ENCODE data around the gene SLC8A1. TPM values are rescaled to one million over a fixed set of nuclear protein-coding genes. Genes with fewer than 3 reads are reported as not detected.

Gene SLC8A1
- total and polyA plus RNA-seq, 2 of the 13 experiments (the other 11 are each of a cell fraction or from before 2014, with no cell fraction given) = not detected

DNA sequence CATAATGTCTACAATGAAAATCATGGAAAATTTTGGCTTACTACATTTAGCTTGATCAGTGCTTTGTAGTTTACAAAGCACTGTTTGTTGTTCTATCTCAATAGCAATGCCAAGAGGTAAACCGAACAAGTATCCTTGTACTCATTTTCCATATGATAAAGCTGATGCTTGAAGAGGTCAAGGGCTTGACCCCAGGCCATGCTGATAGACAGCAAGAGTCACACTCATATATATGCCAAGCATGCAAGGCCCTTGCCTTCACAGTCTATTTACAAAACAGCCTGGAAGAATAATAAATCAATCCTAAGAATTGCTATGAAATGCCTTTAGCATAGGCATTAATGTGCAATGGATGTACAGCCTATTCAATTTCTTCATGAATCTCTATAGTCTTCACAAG, 71.8 kb downstream of the SLC8A1 start (continued):
- TF ChIP-seq, protein P1, sequence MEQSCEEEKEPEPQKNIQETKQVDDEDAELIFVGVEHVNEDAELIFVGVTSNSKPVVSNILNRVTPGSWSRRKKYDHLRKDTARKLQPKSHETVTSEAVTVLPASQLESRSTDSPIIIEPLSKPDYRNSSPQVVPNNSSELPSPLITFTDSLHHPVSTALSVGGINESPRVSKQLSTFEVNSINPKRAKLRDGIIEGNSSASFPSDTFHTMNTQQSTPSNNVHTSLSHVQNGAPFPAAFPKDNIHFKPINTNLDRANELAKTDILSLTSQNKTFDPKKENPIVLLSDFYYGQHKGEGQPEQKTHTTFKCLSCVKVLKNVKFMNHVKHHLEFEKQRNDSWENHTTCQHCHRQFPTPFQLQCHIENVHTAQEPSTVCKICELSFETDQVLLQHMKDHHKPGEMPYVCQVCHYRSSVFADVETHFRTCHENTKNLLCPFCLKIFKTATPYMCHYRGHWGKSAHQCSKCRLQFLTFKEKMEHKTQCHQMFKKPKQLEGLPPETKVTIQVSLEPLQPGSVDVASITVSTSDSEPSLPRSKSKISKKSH (CRISPR knock-in tag; IDR thresholded peaks at IDR 0.05; ENCODE audit: borderline replicate concordance) = no peak
- no peak for TF ChIP-seq TBL1XR1 (IDR thresholded peaks at IDR 0.05; ENCODE audit: borderline replicate concordance, low read length, partially characterized antibody)
- no peak for TF ChIP-seq NR3C1 (CRISPR knock-in tag; IDR thresholded peaks at IDR 0.05)
- TF ChIP-seq, protein P2, sequence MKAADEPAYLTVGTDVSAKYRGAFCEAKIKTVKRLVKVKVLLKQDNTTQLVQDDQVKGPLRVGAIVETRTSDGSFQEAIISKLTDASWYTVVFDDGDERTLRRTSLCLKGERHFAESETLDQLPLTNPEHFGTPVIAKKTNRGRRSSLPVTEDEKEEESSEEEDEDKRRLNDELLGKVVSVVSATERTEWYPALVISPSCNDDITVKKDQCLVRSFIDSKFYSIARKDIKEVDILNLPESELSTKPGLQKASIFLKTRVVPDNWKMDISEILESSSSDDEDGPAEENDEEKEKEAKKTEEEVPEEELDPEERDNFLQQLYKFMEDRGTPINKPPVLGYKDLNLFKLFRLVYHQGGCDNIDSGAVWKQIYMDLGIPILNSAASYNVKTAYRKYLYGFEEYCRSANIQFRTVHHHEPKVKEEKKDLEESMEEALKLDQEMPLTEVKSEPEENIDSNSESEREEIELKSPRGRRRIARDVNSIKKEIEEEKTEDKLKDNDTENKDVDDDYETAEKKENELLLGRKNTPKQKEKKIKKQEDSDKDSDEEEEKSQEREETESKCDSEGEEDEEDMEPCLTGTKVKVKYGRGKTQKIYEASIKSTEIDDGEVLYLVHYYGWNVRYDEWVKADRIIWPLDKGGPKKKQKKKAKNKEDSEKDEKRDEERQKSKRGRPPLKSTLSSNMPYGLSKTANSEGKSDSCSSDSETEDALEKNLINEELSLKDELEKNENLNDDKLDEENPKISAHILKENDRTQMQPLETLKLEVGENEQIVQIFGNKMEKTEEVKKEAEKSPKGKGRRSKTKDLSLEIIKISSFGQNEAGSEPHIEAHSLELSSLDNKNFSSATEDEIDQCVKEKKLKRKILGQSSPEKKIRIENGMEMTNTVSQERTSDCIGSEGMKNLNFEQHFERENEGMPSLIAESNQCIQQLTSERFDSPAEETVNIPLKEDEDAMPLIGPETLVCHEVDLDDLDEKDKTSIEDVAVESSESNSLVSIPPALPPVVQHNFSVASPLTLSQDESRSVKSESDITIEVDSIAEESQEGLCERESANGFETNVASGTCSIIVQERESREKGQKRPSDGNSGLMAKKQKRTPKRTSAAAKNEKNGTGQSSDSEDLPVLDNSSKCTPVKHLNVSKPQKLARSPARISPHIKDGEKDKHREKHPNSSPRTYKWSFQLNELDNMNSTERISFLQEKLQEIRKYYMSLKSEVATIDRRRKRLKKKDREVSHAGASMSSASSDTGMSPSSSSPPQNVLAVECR (CRISPR knock-in tag; IDR thresholded peaks at IDR 0.05; ENCODE audit: borderline replicate concordance) = no peak
- TF ChIP-seq, protein P3, sequence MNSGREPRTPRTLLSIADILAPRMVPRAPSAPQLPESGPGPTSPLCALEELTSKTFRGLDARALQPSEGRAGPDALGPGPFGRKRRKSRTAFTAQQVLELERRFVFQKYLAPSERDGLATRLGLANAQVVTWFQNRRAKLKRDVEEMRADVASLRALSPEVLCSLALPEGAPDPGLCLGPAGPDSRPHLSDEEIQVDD (CRISPR knock-in tag; IDR thresholded peaks at IDR 0.05; ENCODE audit: borderline replicate concordance) = no peak
- no peak for TF ChIP-seq HOXA5 (CRISPR knock-in tag; IDR thresholded peaks at IDR 0.05)
- TF ChIP-seq, protein P4, sequence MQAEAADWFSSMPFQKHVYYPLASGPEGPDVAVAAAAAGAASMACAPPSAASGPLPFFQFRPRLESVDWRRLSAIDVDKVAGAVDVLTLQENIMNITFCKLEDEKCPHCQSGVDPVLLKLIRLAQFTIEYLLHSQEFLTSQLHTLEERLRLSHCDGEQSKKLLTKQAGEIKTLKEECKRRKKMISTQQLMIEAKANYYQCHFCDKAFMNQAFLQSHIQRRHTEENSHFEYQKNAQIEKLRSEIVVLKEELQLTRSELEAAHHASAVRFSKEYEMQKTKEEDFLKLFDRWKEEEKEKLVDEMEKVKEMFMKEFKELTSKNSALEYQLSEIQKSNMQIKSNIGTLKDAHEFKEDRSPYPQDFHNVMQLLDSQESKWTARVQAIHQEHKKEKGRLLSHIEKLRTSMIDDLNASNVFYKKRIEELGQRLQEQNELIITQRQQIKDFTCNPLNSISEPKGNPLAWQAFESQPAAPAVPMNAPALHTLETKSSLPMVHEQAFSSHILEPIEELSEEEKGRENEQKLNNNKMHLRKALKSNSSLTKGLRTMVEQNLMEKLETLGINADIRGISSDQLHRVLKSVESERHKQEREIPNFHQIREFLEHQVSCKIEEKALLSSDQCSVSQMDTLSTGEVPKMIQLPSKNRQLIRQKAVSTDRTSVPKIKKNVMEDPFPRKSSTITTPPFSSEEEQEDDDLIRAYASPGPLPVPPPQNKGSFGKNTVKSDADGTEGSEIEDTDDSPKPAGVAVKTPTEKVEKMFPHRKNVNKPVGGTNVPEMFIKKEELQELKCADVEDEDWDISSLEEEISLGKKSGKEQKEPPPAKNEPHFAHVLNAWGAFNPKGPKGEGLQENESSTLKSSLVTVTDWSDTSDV (CRISPR knock-in tag; IDR thresholded peaks at IDR 0.05) = no peak
- TF ChIP-seq, protein P5, sequence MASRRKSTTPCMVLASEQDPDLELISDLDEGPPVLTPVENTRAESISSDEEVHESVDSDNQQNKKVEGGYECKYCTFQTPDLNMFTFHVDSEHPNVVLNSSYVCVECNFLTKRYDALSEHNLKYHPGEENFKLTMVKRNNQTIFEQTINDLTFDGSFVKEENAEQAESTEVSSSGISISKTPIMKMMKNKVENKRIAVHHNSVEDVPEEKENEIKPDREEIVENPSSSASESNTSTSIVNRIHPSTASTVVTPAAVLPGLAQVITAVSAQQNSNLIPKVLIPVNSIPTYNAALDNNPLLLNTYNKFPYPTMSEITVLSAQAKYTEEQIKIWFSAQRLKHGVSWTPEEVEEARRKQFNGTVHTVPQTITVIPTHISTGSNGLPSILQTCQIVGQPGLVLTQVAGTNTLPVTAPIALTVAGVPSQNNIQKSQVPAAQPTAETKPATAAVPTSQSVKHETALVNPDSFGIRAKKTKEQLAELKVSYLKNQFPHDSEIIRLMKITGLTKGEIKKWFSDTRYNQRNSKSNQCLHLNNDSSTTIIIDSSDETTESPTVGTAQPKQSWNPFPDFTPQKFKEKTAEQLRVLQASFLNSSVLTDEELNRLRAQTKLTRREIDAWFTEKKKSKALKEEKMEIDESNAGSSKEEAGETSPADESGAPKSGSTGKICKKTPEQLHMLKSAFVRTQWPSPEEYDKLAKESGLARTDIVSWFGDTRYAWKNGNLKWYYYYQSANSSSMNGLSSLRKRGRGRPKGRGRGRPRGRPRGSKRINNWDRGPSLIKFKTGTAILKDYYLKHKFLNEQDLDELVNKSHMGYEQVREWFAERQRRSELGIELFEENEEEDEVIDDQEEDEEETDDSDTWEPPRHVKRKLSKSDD (CRISPR knock-in tag; IDR thresholded peaks at IDR 0.05; ENCODE audit: low read depth) = no peak
- TF ChIP-seq ZNF558 (CRISPR knock-in tag; IDR thresholded peaks at IDR 0.05; ENCODE audit: borderline replicate concordance) = no peak
- TF ChIP-seq ZNF564 (CRISPR knock-in tag; IDR thresholded peaks at IDR 0.05) = no peak
